ENCODE measurements around the gene MEI4.
A peak's percentile ranks its signal among the peaks of the same experiment; 100 is the strongest.

The MEI4 gene

GRCh38 chr6:77926198-77926751 is 273.4 kb downstream of the MEI4 start:
- Histone ChIP-seq H3K9me2 (replicated peaks; ENCODE audit: insufficient read depth, low read length) (no peaks in the 10 kb centered on the region), H3K4me2 (ENCODE audit: low read depth, low read length) (no peak overlapping the region), H3K27ac (ENCODE audit: low read length) (no peak overlapping the region), H3K4me1 (ENCODE audit: low read length) (no peaks in the 10 kb centered on the region), H3K4me3 (ENCODE audit: low read length) (no peak overlapping the region), H3K79me2 (ENCODE audit: low read length) (no peaks in the 10 kb centered on the region), H4K20me1 (ENCODE audit: insufficient read depth, low read length) (no peaks in the 10 kb centered on the region), H3K9me3 (replicated peaks; ENCODE audit: insufficient read depth, low read length) (no peaks in the 10 kb centered on the region), H2AFZ (ENCODE audit: low read length) (no peak overlapping the region), H3K9ac (ENCODE audit: low read length) (no peak overlapping the region), H3F3A (ENCODE audit: insufficient read depth, low read length) (no peaks in the 10 kb centered on the region), H3K36me3 (replicated peaks; ENCODE audit: insufficient read depth, low read length) (no peaks in the 10 kb centered on the region), H3K27me3 (replicated peaks; ENCODE audit: insufficient read depth, low read length) (no peaks in the 10 kb centered on the region)
- TF ChIP-seq CTCF (IDR thresholded peaks at IDR 0.05; ENCODE audit: low read length) (peak; percentile 8; the same call in 1 of the 2 replicates), EZH2phosphoT487 (IDR thresholded peaks at IDR 0.05; ENCODE audit: low read length) (no peak)
- DNase-seq = peak; percentile 20

- DNase-seq = no peak
- TF ChIP-seq EZH2 (optimal IDR thresholded peaks at IDR 0.05; ENCODE audit: low read depth, low read length) = no peak
- TF ChIP-seq CTCF (IDR thresholded peaks at IDR 0.05; ENCODE audit: low read length) = no peak
- TF ChIP-seq EZH2phosphoT487 (IDR thresholded peaks at IDR 0.05; ENCODE audit: low read length) = no peak
- Histone ChIP-seq H3K4me3 (ENCODE audit: low read length) (no peak overlapping the region), H3K27ac (ENCODE audit: low read length) (no peak overlapping the region), H3K9me2 (replicated peaks; ENCODE audit: insufficient read depth, low read length) (no peaks in the 10 kb centered on the region), H3K4me2 (ENCODE audit: low read depth, low read length) (no peak overlapping the region), H3K4me1 (ENCODE audit: low read length) (no peaks in the 10 kb centered on the region), H3K36me3 (replicated peaks; ENCODE audit: insufficient read depth, low read length) (no peaks in the 10 kb centered on the region), H3K27me3 (replicated peaks; ENCODE audit: insufficient read depth, low read length) (no peaks in the 10 kb centered on the region), H2AFZ (ENCODE audit: low read length) (no peak overlapping the region), H3K79me2 (ENCODE audit: low read length) (no peaks in the 10 kb centered on the region), H3F3A (ENCODE audit: insufficient read depth, low read length) (no peaks in the 10 kb centered on the region), H3K9ac (ENCODE audit: low read length) (no peak overlapping the region), H4K20me1 (ENCODE audit: insufficient read depth, low read length) (no peaks in the 10 kb centered on the region), H3K9me3 (replicated peaks; ENCODE audit: insufficient read depth, low read length) (no peaks in the 10 kb centered on the region)
These were observed 277.5 kb downstream of the MEI4 start for GRCh38 chr6:77930382-77930781.

GRCh38 chr6:77930952-77931351 is 278.1 kb downstream of the MEI4 start:
- H3K27me3 ChIP-seq (replicated peaks; ENCODE audit: insufficient read depth, low read length) = no peaks in the 10 kb centered on the region
- H3K9ac ChIP-seq (ENCODE audit: low read length) = no peak overlapping the region
- H3K36me3 ChIP-seq (replicated peaks; ENCODE audit: insufficient read depth, low read length) = no peaks in the 10 kb centered on the region
- no peak overlapping the region for H3K27ac ChIP-seq (ENCODE audit: low read length)
- no peak for DNase-seq
- no peak overlapping the region for H3K4me2 ChIP-seq (ENCODE audit: low read depth, low read length)
- TF ChIP-seq EZH2phosphoT487 (IDR thresholded peaks at IDR 0.05; ENCODE audit: low read length) = no peak
- no peak for TF ChIP-seq CTCF (IDR thresholded peaks at IDR 0.05; ENCODE audit: low read length)
- TF ChIP-seq EZH2 (optimal IDR thresholded peaks at IDR 0.05; ENCODE audit: low read depth, low read length) = no peak
- H3K4me3 ChIP-seq (ENCODE audit: low read length) = no peak overlapping the region
- no peaks in the 10 kb centered on the region for H3F3A ChIP-seq (ENCODE audit: insufficient read depth, low read length)
- no peaks in the 10 kb centered on the region for H3K9me3 ChIP-seq (replicated peaks; ENCODE audit: insufficient read depth, low read length)
- H4K20me1 ChIP-seq (ENCODE audit: insufficient read depth, low read length) = no peaks in the 10 kb centered on the region
- no peaks in the 10 kb centered on the region for H3K4me1 ChIP-seq (ENCODE audit: low read length)
- no peak overlapping the region for H2AFZ ChIP-seq (ENCODE audit: low read length)
- H3K9me2 ChIP-seq (replicated peaks; ENCODE audit: insufficient read depth, low read length) = no peaks in the 10 kb centered on the region
- H3K79me2 ChIP-seq (ENCODE audit: low read length) = no peaks in the 10 kb centered on the region
